Stimulated activated CD4-positive, alpha-beta T cell treated with anti-CD3 and anti-CD28 coated beads, Interleukin-12 subunit alpha, Interleukin-12 subunit beta, amount 100 ng/mL, for 4 hours (primary cell): Measurements from ENCODE around the gene TCF12.

Experiments used
- DNase-seq: peaks from one replicate; pipeline ENCODE4 v3.0.0-alpha.2; 2020

TCF12 gene

GRCh38 chr15:57306161-57306943, 387.9 kb downstream of the TCF12 start:
- peak; percentile 89 for DNase-seq

GRCh38 chr15:57306944-57307411, 388.5 kb downstream of the TCF12 start:
- no peak for DNase-seq

DNA sequence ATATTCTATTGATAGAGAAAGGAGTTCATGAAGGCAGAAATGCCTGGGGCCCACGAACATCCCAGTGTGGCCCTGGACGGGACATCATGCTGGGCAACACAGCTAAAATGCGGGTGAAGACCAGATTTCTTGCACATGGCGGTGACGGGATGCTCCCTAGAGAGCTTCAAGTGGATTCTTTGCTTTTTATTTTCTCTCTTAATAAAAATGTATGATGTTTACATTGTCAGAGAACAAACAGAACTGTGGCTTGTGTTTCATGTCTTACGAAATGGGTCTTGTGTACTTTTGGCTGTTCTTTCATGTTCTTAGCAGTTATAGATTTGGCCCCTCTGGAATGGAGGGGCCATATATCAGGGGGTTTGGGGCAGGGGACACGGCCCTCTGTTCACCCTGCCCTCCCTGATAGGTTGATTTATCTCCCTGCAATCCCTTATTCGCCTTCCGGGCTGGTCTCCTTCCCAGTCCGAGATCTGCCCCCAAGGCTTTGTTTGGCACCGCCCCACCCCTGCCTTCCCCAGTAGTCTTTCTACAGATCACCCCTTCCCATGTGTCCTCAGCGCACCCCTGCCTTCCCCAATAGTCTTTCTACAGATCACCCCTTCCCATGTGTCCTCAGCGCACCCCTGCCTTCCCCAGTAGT, 389.2 kb downstream of the TCF12 start:
- DNase-seq: no peak

DNA sequence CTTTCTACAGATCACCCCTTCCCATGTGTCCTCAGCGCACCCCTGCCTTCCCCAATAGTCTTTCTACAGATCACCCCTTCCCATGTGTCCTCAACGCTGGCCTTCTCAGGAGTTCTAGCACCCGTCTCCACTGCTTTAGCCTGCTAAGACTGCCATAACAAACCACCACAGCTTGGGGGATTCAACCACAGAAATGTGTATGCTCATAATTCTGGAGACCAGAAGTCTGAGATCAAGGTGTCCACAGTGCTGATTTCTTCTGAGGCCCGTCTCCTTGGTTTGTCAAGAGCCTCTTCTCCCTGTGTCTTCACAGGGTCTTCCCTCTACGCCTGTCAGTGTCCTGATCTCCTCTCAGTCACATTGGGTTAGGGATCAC, 389.7 kb downstream of the TCF12 start:
- no peak for DNase-seq

DNA sequence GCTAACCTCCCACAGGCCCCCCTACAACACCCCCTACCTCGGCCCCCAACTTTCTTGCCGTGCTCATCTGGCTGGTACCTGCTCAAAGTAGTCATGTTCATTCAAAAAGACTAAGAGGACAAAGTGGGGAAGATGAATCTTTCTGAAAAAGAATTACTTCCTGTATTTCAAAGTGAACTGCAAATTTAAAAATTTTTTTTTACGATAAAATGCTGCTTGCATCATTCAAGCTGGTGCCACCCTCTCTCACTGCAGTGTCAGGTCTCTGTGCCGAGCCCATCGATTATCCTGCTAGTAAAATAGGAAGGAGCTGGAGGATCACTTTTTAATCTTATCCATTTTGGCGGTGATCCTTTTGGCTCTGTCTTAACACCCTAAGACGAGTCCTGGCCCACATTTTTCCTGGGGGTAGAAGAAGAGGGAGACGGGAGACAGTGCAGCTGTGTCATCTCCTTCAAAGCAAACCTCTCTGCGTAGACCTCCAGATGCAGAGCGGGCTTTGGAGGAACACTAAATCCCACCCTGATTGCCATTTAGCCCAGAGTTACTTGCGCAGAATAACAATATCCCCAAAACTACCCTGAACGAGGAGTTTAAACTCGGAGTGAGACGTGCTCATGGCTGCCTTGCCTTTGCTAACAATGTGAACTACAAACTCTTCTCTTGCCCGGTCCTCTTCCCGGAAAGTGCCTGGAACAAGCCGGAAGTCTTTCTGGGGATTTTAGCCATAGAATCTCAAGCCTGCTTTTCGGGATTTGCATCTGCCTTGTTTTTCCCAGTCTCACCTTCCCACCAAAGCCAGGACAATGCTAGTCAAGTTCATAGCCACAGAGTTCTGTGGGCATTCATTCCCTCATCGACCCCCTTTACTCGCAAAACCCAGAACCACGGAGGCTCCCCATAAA, 391.7 kb downstream of the TCF12 start:
- DNase-seq: no peak

- no peak for DNase-seq
Measured at GRCh38 chr15:57310876-57311275, 392.4 kb downstream of the TCF12 start.

DNA sequence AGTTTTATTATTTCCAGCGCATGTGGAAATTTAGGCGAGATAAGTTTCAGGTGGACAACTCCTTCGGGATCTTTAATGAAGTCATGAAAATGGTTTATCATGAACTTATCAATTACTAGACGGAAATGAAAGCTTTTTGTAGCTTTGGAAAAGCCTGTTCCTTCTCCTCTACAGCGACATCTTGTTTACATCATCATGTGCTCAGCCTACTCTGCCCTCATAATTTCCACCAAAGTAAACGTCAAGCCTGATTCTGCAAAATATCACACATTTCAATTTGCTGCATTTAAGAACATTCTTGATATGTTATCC, 393.5 kb downstream of the TCF12 start:
- DNase-seq: no peak

DNA sequence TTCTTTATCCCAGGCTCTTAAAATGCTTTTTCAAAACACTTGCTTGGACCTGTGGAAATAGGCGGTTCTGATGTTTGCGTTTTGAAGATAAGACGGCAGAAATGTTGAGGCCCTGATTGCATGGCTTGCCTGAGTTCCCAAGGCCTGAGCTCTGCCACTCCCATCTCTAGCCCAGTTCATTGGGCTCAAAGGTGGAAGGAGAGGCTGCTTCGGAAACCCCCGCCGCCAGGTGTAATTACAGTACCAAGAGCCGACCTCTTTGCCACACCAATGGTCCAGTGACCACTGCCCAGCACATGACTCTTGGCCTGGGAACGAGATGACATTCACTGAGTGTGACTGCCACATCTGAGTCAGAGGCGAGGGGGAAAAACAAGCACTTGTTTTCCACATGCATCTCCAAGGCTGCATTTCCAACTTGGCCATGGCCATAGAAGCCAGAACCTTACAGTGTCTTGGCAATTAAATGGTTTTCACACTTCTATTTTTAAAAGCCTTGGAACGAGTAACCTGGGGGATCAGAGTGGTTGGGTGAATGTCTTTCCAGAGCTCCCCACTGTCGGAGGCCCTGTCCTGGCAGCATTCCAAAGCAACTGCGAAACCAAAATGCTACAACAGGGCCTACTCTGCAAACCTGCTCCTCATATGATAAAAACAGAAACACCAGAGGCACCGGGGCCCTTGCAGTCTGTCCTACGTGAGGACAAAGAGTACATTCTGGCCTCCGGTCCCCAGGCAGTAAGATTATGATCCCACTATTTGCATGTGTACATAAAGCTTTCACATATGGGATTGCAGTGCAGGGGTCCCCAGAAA, 394.1 kb downstream of the TCF12 start:
- DNase-seq: no peak

GRCh38 chr15:57313134-57313483, 394.7 kb downstream of the TCF12 start:
- no peak for DNase-seq

DNA sequence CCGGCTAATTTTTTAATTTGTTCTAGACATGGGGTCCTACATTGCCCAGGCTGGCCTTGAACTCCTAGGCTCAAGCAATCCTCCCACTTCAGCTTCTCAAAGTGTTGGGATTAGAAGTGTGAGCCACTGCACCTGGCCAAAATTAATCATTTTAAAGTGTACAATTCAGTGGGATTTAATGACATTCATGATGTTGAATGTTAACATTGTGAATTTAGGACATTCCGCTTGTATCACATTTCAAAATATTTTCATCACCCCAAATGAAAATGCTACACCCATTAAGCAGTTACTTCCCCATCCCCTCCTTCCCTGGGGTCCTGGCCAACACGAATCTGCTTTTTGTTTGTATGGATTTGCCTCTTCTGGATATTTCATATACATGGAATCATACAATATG, 395.8 kb downstream of the TCF12 start:
- DNase-seq: no peak

GRCh38 chr15:57316451-57316850, 398.0 kb downstream of the TCF12 start:
- DNase-seq: no peak

DNA sequence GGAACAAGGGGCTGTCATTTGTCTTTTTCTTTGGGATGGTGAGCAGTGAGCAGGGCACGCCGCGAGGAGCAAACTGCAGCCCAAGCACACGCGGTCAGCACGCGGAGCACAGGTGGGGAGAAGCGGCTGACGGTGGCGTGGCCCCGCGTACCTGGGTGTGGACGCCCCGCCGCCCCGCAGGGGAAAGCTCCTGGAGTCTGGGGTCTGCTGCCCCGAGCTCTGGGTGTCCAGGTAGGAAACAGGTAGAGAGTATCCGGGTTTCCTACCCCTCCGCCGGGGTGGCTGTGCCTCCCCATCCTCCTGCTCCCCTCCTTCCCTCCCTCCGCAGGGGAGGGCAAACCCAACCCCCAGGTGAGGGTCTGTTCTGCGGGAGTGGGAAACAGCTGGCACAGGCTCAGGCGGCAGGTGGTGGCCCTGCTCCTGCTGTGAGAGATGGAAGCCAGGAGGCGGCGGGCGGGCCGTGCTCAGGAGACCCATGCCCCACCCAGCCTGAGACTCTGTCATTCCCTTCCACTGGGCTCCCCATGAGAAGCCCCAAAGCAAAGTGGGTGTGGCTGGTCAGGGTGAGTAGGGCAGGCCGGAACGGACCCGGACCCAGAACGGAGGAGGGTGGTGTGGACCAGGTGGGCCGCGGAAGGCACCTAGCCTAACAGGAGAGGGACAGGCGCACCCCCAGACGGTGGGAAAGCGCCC, 400.9 kb downstream of the TCF12 start:
- DNase-seq: no peak

- DNase-seq: no peak
Measured at GRCh38 chr15:57319919-57320560, 401.6 kb downstream of the TCF12 start.

- no peak for DNase-seq
Measured at GRCh38 chr15:57320631-57321220, 402.3 kb downstream of the TCF12 start.

DNA sequence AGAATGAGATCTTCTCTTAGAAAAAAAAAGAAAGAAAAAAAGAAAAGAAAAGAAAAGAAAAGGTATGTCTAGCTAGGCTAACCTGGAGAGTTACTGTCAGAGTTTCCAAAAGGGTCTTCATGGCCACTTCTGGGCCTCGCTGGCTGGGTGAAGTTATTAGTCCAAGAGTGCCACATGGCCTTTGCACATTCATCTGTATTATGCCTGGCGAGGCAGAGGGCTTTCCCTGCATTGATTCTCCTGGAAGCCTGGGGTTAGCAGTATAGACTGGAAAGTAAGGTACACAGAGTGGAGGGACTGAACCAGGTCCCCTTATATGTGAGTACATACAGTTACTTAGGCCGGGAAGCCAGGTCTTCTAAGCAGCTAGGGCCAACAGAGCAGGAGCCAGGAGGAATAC, 403.0 kb downstream of the TCF12 start:
- DNase-seq: no peak

- no peak for DNase-seq
Measured at GRCh38 chr15:57321973-57322601, 403.6 kb downstream of the TCF12 start.

DNA sequence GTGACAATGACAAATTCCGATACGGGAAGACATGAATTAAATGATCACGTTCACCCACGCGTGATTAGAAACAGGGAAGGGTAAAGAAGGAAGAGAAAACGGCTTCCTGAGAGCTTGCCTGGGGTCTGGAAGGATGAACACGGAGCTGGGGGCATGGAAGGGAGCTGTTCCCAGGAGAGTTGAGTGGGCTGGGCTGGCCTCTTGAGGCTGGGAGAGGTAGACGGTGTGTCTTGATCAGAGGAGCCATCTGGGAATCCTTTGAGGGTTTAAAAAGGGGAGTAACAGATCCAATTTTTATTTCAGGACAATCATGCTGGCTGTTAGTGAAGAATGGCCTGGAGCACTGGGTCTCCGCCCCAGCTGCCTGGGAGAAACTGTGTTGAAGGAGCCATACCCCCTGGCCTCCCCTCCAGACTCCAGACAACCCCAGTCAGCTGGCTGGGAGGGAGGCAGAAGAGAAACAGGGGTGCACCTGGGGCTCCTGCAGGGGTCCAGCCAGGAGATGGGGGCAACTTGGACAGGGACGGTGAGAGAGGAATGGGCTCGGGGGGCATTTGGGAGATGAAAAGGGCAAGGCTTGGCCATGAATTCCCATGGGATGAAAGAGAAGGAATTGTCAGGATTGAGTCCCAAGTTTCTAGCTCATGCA, 404.3 kb downstream of the TCF12 start:
- DNase-seq: no peak

- DNase-seq: no peak
Measured at GRCh38 chr15:57323299-57323805, 404.9 kb downstream of the TCF12 start.

DNA sequence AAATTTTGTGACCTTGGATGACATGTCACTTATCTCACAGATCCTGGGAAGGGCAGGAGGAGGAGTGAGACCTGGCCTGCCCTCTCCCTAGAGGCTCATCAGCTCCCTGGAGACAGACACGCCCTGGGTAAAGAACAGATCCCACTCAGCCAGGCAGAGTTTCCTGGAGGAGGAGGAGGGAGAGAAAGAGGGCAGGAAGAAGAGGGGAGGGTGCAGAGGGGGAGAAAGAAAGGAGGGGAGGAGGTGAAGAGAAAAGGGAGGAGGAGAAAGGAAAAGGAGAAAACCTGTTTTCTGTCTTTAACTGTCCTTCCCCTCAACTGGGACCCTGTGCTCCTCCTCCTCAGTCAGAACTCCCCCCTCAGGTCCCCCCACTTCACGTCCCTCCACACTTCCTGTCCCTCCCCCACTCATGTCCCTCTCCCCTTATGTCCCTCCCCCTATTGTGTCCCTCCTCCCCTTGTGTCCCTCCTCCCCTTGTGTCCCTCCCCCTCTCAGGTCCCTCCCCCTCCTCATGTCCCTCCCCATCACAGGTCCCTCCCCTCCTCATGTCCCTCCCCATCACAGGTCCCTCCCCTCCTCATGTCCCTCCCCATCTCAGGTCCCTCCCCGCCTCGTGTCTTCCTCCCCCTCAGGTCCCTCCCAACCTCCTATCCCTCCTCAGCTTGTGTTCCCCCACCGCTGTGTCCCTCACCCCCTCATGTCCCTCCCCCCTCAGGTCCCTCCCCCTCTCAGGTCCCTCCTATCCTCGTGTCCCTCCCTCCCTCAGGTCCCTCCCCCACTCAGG, 405.6 kb downstream of the TCF12 start:
- DNase-seq: no peak
